WTC11 (cell line): ENCODE data around the gene ARL5B. TPM values are rescaled to one million over a fixed set of nuclear protein-coding genes. Genes with fewer than 3 reads are reported as not detected.

Experiments used
- ATAC-seq: fragments of 200-7000 bp; cut with Tn5 transposase; 2 replicates; pipeline ENCODE4 v1.10.0; 2021; ENCODE audit warnings: mild to moderate bottlenecking, moderate library complexity
- CTCF ChIA-PET: fragments of 300-600 bp; sonication (Branson Sonifier 250); formaldehyde crosslinking; loops from one replicate; lab custom pipeline; 2021; ENCODE audit warnings: antibody characterized with exemption; lab: Charles Lee
- POLR2A ChIA-PET: fragments of 350-600 bp; sonication (Branson Sonifier 250); formaldehyde crosslinking; loops from one replicate; lab custom pipeline; 2021; ENCODE audit warnings: antibody characterized with exemption; lab: Charles Lee
- DNase-seq: peaks from one replicate; pipeline ENCODE4 v3.0.0; 2021; ENCODE audit warnings: low spot score
- H3K27ac Mint-ChIP-seq: 2 replicates; pipeline ENCODE4 v1.8.0; 2021; ENCODE audit warnings: mixed read lengths
- H3K27me3 Mint-ChIP-seq: 2 replicates; pipeline ENCODE4 v1.8.0; 2021; ENCODE audit warnings: low read depth, mild to moderate bottlenecking, moderate library complexity, mixed read lengths
- H3K36me3 Mint-ChIP-seq: 2 replicates; pipeline ENCODE4 v1.8.0; 2021; ENCODE audit warnings: mixed read lengths
- H3K4me1 Mint-ChIP-seq: 2 replicates; pipeline ENCODE4 v1.8.0; 2022; ENCODE audit warnings: mixed read lengths
- H3K4me3 Mint-ChIP-seq: 2 replicates; pipeline ENCODE4 v1.8.0; 2021; ENCODE audit warnings: mild to moderate bottlenecking, moderate library complexity, mixed read lengths
- H3K9me3 Mint-ChIP-seq: 2 replicates; pipeline ENCODE4 v1.8.0; 2021; ENCODE audit warnings: mixed read lengths
- AFF4 ChIP-seq: sonication (generic); formaldehyde crosslinking; IDR thresholded peaks from 2 replicates; pipeline ENCODE4 v1.8.1; 2023; ENCODE audit warnings: mild to moderate bottlenecking, missing genetic modification reagents, borderline replicate concordance
- ATF2 ChIP-seq: sonication (generic); formaldehyde crosslinking; IDR thresholded peaks from 2 replicates; pipeline ENCODE4 v1.8.1; 2022; ENCODE audit warnings: low read depth, missing genetic modification reagents, borderline replicate concordance
- CDX4 ChIP-seq: fragments of 250-450 bp; sonication (Bioruptor Pico); IDR thresholded peaks from 2 replicates; pipeline ENCODE4 v1.9.0; 2021; ENCODE audit warnings: moderate library complexity, mild to moderate bottlenecking, inconsistent platforms, borderline replicate concordance
- CREM ChIP-seq: sonication (generic); formaldehyde crosslinking; IDR thresholded peaks from 2 replicates; pipeline ENCODE4 v1.8.1; 2022; ENCODE audit warnings: mild to moderate bottlenecking, missing genetic modification reagents, moderate library complexity
- HMGXB4 ChIP-seq: sonication (generic); formaldehyde crosslinking; IDR thresholded peaks from 2 replicates; pipeline ENCODE4 v1.8.1; 2023; ENCODE audit warnings: mild to moderate bottlenecking, moderate library complexity, missing genetic modification reagents
- JUN ChIP-seq: sonication (generic); formaldehyde crosslinking; IDR thresholded peaks from 2 replicates; pipeline ENCODE4 v1.8.0; 2023; ENCODE audit warnings: mild to moderate bottlenecking, missing genetic modification reagents
- MYBL2 ChIP-seq: sonication (generic); formaldehyde crosslinking; IDR thresholded peaks from 2 replicates; pipeline ENCODE4 v1.8.1; 2023; ENCODE audit warnings: mild to moderate bottlenecking, moderate library complexity, missing genetic modification reagents
- NFYB ChIP-seq: sonication (generic); formaldehyde crosslinking; conservative IDR thresholded peaks from 2 replicates; pipeline ENCODE4 v1.8.0; 2022; ENCODE audit warnings: low read depth, missing genetic modification reagents
- ZNF121 ChIP-seq: sonication (generic); formaldehyde crosslinking; IDR thresholded peaks from 2 replicates; pipeline ENCODE4 v1.8.0; 2023; ENCODE audit warnings: missing genetic modification reagents
- ZNF219 ChIP-seq: sonication (generic); formaldehyde crosslinking; IDR thresholded peaks from 2 replicates; pipeline ENCODE4 v1.8.0; 2023; ENCODE audit warnings: missing genetic modification reagents, mild to moderate bottlenecking, borderline replicate concordance
- ZNF425 ChIP-seq: fragments of 250-450 bp; sonication (Bioruptor Pico); conservative IDR thresholded peaks from 2 replicates; pipeline ENCODE4 v1.9.0; 2021; ENCODE audit warnings: mild to moderate bottlenecking
- total RNA-seq: library from RNA; stranded (reverse); gene quantifications from 3 replicates; pipeline ENCODE4 v1.2.3, GENCODE V29; 2021
- TF ChIP-seq, protein P1 (sequence below): fragments of 200-600 bp; IDR thresholded peaks from 2 replicates; pipeline ENCODE4 v1.8.0; 2022; ENCODE audit warnings: antibody characterized with exemption
- TF ChIP-seq, protein P2 (sequence below): sonication (generic); formaldehyde crosslinking; IDR thresholded peaks from 2 replicates; pipeline ENCODE4 v1.8.1; 2023; ENCODE audit warnings: mild to moderate bottlenecking, missing genetic modification reagents, moderate library complexity

ARL5B gene
- total RNA-seq, 1 experiment from 2014 or later: 44.1 TPM

DNA sequence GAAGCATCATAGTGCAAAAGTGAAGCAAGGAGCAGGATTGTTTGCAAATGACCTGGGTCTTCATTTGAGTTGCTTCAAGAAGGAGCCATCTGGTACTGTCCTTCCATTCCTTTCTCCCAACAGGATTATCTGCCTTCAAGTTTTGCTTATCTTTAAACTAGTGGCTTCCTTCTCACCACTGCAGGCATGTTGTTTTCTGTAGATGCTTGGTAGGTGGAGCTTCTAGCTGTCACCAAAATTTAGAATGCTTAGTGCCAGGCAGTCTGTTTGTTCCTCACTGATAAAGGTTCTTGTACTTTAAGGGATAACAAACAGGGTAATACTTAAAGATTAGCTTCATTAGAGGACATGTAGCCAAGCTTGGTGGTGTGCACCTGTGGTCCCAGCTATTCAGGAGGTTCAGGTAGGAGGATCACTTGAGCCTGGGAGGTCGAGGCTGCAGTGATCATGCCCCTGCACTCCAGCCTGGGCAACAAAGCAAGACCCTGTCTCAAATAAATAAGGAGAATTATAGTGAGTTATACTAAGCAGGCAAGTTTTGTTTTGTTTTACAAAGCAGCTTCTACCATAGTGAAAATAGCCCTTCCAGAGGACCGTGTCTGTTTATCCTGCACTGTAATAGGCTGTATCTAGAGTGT, 5.7 kb downstream of the ARL5B start:
- H3K27me3 Mint-ChIP-seq: no peaks in the 10 kb centered on the region
- TF ChIP-seq ZNF121 (CRISPR knock-in tag) (peak; percentile 78; the same call in 1 of the 2 replicates), ATF2 (CRISPR knock-in tag) (no peak)
- TF ChIP-seq, all 79 proteins: peak for 1
- CTCF ChIA-PET: no interaction called here
- peaks cover 58% of the 10 kb centered on the region for H3K4me1 Mint-ChIP-seq
- DNase-seq (no peak), ATAC-seq (no peak)
- peaks cover 22% of the 10 kb centered on the region for H3K36me3 Mint-ChIP-seq
- peaks cover 3% of the 10 kb centered on the region; the same call in 1 of the 2 replicates for H3K9me3 Mint-ChIP-seq
- POLR2A ChIA-PET: interaction anchor here (0.6 kb wide), 1 partner anchor 1290 kb away, joined by 6 read pairs; no protein-coding TSS in a partner anchor
- 0 out of 2 replicates have a peak overlapping the region, but pooled peaks have one; percentile 16 for H3K27ac Mint-ChIP-seq
- H3K4me3 Mint-ChIP-seq: no peak overlapping the region; the same call in 1 of the 2 replicates

DNA sequence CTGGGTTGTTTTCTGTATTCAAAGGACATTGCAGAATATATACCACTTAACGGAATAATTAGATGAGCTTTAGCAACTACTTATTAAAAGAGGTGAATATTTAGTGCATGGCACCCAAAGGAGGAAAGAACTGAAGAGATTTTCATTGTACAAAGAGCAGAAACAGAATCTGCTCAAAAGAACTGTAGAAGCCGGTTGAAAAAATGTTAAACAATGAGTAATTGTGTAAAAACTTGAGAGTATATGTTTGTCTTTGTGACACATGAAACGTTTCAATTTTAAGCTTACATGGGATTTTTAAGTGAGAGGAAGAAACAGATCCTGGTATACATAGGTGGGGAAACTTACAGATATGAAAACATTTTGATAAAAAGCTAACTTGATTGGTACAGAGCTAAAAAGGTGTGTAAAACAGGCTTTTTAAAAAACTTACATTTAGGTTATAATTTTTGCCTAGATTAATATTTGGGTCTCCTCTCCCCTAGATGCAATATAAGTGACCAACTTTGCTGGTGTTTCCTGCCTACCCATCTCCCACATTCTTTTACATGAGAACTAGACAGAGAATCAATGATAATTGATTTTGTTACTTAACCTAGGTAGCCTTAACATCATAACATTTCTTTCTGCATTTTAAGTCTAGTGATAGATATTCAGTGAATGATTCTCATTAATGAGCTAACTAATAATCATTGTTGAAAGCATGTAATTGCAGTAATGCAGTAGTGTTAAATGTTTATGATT, 6.8 kb downstream of the ARL5B start:
- CTCF ChIA-PET: interaction anchor here (1.0 kb wide), 1 partner anchor 23 kb away, joined by 4 read pairs; no protein-coding TSS in a partner anchor
- POLR2A ChIA-PET: interaction anchor here (0.6 kb wide), 1 partner anchor 1289 kb away, joined by 6 read pairs; no protein-coding TSS in a partner anchor
- Mint-ChIP-seq H3K27ac (peak overlapping the region; percentile 71), H3K9me3 (peaks cover 3% of the 10 kb centered on the region; the same call in 1 of the 2 replicates), H3K4me3 (peak overlapping the region; percentile 20), H3K27me3 (no peaks in the 10 kb centered on the region), H3K36me3 (peaks cover 31% of the 10 kb centered on the region), H3K4me1 (peaks cover 53% of the 10 kb centered on the region)
- TF ChIP-seq NFYB (CRISPR knock-in tag): no peak
- no peak for TF ChIP-seq MYBL2
- TF ChIP-seq, protein P1, sequence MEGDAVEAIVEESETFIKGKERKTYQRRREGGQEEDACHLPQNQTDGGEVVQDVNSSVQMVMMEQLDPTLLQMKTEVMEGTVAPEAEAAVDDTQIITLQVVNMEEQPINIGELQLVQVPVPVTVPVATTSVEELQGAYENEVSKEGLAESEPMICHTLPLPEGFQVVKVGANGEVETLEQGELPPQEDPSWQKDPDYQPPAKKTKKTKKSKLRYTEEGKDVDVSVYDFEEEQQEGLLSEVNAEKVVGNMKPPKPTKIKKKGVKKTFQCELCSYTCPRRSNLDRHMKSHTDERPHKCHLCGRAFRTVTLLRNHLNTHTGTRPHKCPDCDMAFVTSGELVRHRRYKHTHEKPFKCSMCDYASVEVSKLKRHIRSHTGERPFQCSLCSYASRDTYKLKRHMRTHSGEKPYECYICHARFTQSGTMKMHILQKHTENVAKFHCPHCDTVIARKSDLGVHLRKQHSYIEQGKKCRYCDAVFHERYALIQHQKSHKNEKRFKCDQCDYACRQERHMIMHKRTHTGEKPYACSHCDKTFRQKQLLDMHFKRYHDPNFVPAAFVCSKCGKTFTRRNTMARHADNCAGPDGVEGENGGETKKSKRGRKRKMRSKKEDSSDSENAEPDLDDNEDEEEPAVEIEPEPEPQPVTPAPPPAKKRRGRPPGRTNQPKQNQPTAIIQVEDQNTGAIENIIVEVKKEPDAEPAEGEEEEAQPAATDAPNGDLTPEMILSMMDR: no peak
- TF ChIP-seq JUN: no peak
- no peak for TF ChIP-seq CREM (CRISPR knock-in tag)
- TF ChIP-seq HMGXB4: no peak
- TF ChIP-seq CDX4 (CRISPR knock-in tag): no peak
- no peak for TF ChIP-seq AFF4 (CRISPR knock-in tag)
- TF ChIP-seq, protein P2, sequence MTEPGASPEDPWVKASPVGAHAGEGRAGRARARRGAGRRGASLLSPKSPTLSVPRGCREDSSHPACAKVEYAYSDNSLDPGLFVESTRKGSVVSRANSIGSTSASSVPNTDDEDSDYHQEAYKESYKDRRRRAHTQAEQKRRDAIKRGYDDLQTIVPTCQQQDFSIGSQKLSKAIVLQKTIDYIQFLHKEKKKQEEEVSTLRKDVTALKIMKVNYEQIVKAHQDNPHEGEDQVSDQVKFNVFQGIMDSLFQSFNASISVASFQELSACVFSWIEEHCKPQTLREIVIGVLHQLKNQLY: no peak
- no peak for TF ChIP-seq ZNF219 (CRISPR knock-in tag)
- no peak for TF ChIP-seq ZNF425
- ATAC-seq (no peak), DNase-seq (no peak)
